ENCODE results near the gene ACOT11. TPM values are rescaled to one million over a fixed set of nuclear protein-coding genes. Genes with fewer than 3 reads are reported as not detected.

ACOT11 gene
- total and polyA plus RNA-seq, 2 of the 4 experiments (the other 2 are of a cell fraction): 2.5 to 2.7 TPM

GRCh38 chr1:54575605-54576290 lies 27.7 kb downstream of the ACOT11 start:
- Histone ChIP-seq H3K27ac (ENCODE audit: insufficient read depth, low read length) (no peak overlapping the region), H2BK120ac (ENCODE audit: low read depth, low read length) (no peak overlapping the region), H3K18ac (ENCODE audit: low read depth, low read length) (no peak overlapping the region), H2BK5ac (ENCODE audit: low read depth, low read length, poor library complexity, severe bottlenecking) (no peak overlapping the region), H3K14ac (replicated peaks; ENCODE audit: low read depth, low read length) (no peak overlapping the region), H3K4me1 (ENCODE audit: control insufficient read depth, insufficient read depth, low read length) (no peaks in the 10 kb centered on the region), H3K4me3 (ENCODE audit: insufficient read depth, low read depth, low read length) (no peak overlapping the region), H3K4me2 (ENCODE audit: low read depth, low read length) (no peak overlapping the region), H2AK9ac (replicated peaks; ENCODE audit: low read depth, low read length, poor library complexity) (no peak overlapping the region), H4K8ac (ENCODE audit: low read depth in 2 of 2, low read length in 2 of 2) (no peak overlapping the region), H3K79me1 (ENCODE audit: low read depth in 1 of 2, low read length in 2 of 2) (no peaks in the 10 kb centered on the region), H4K91ac (ENCODE audit: insufficient read depth, low read depth, low read length) (no peak overlapping the region), H3K9me3 (ENCODE audit: control insufficient read depth, insufficient read depth, low read length) (no peaks in the 10 kb centered on the region), H2BK20ac (ENCODE audit: low read depth, low read length) (no peak overlapping the region), H3K23ac (ENCODE audit: low read depth, low read length) (no peak overlapping the region), H3K56ac (ENCODE audit: extremely low read depth, insufficient read depth, low read length) (no peak overlapping the region), H3K36me3 (ENCODE audit: control insufficient read depth, insufficient read depth, low read length) (no peaks in the 10 kb centered on the region), H2BK15ac (ENCODE audit: low read depth, low read length) (no peak overlapping the region), H3K27me3 (ENCODE audit: control insufficient read depth, insufficient read depth, low read length) (no peaks in the 10 kb centered on the region), H3K9ac (ENCODE audit: low read depth, low read length) (no peak overlapping the region), H4K5ac (ENCODE audit: low read depth, low read length) (no peak overlapping the region), H4K20me1 (ENCODE audit: insufficient read depth, low read length) (no peaks in the 10 kb centered on the region), H3K9me1 (ENCODE audit: insufficient read depth, low read length) (no peaks in the 10 kb centered on the region; the same call in 1 of the 2 replicates), H2AFZ (replicated peaks; ENCODE audit: low read length, poor library complexity) (no peak overlapping the region), H3K4ac (ENCODE audit: low read depth, low read length) (no peak overlapping the region), H2AK5ac (ENCODE audit: low read depth, low read length) (no peak overlapping the region)
- in situ Hi-C loops (cut with MboI; ENCODE audit: low sequenced_read_pairs) (no loop called here), dilution Hi-C loops (cut with HindIII; ENCODE audit: low sequenced_read_pairs, unreplicated experiment) (no loop called here), intact Hi-C loops (cut with micrococcal nuclease) (no loop called here)
- ChIA-PET CTCF (no interaction called here), POLR2A (ENCODE audit: unreplicated experiment) (no interaction called here)
- ATAC-seq (ENCODE audit: low read depth): no peak
- DNase-seq: no peak
- TF ChIP-seq MAZ (IDR thresholded peaks at IDR 0.05; ENCODE audit: borderline replicate concordance, low read depth, low read length) (no peak), BHLHE40 (IDR thresholded peaks at IDR 0.05; ENCODE audit: low read depth, low read length) (no peak), NFE2L2 (IDR thresholded peaks at IDR 0.05; ENCODE audit: low read depth, low read length) (no peak), MAFK (IDR thresholded peaks at IDR 0.05; ENCODE audit: low read depth, low read length) (no peak), FOS (IDR thresholded peaks at IDR 0.05; ENCODE audit: low read depth, low read length) (no peak), SMC3 (IDR thresholded peaks at IDR 0.05; ENCODE audit: low read depth, low read length) (no peak), ELK1 (IDR thresholded peaks at IDR 0.05; ENCODE audit: borderline replicate concordance, low read depth, low read length) (no peak), MXI1 (IDR thresholded peaks at IDR 0.05; ENCODE audit: borderline replicate concordance, low read depth, low read length) (no peak), CEBPB (IDR thresholded peaks at IDR 0.05; ENCODE audit: low read depth, low read length) (no peak), RCOR1 (IDR thresholded peaks at IDR 0.05; ENCODE audit: insufficient replicate concordance, low read length) (no peak), USF2 (IDR thresholded peaks at IDR 0.05; ENCODE audit: low read depth, low read length) (no peak), CHD1 (IDR thresholded peaks at IDR 0.05; ENCODE audit: low read depth, low read length) (no peak), POLR2A (IDR thresholded peaks at IDR 0.05; ENCODE audit: low read depth, low read length) (no peak), RFX5 (IDR thresholded peaks at IDR 0.05; ENCODE audit: low read depth, low read length) (no peak), CTCF (conservative IDR thresholded peaks at IDR 0.05; ENCODE audit: low read depth, low read length) (no peak), RAD21 (IDR thresholded peaks at IDR 0.05; ENCODE audit: low read length) (no peak)
- BruUV-seq (replicated peaks): no TSS peak
- WGBS, 2 experiments (ENCODE audit: extremely low coverage in 2 of 2, insufficient read length in 1 of 2): 94% methylated on average over 3 of the region's 8 CpGs; no CpG with 5 or more reads in 1 of the 2 experiments
